Esophagus squamous epithelium (tissue), 5 donors: ENCODE results near the gene NSG2. TPM values are rescaled to one million over a fixed set of nuclear protein-coding genes. Genes with fewer than 3 reads are reported as not detected.

Experiments
- DNase-seq: peaks from one replicate; lab custom pipeline; 2025; lab: John Stamatoyannopoulos, UW
- H3K27ac ChIP-seq, 4 donors: fragments of 200-600 bp; sonication (generic); one replicate each; pipeline ENCODE4 v1.5.1; 2016 to 2019; ENCODE audit warnings: mild to moderate bottlenecking in 1 of 4
- H3K27me3 ChIP-seq, 4 donors: fragments of 200-600 bp; sonication (generic); 1 replicate in 3 of 4; 2 replicates in 1 of 4; pipeline versions ENCODE4 v1.5.1 to v1.6.0; 2017 to 2021; ENCODE audit warnings: antibody characterized with exemption in 1 of 4
- H3K36me3 ChIP-seq, 3 donors: fragments of 200-600 bp; sonication (generic); one replicate each; pipeline ENCODE4 v1.5.1; 2016 to 2019
- H3K4me1 ChIP-seq, 3 donors: fragments of 200-600 bp; sonication (generic); one replicate each; pipeline ENCODE4 v1.5.1; 2017 to 2019
- H3K4me3 ChIP-seq, 4 donors: fragments of 200-600 bp; sonication (generic); 1 replicate in 3 of 4; 2 replicates in 1 of 4; pipeline ENCODE4 v1.5.1; 2016 to 2019; ENCODE audit warnings: mild to moderate bottlenecking in 2 of 4, moderate library complexity in 1 of 4
- H3K9me3 ChIP-seq, 3 donors: fragments of 200-600 bp; sonication (generic); one replicate each; pipeline ENCODE4 v1.5.1; 2016 to 2019
- POLR2A ChIP-seq, 4 donors: fragments of 450-650 bp; IDR thresholded peaks; one replicate each; pipeline ENCODE4 v1.6.1; 2017; ENCODE audit warnings: antibody characterized with exemption in 4 of 4, mild to moderate bottlenecking in 4 of 4, moderate library complexity in 3 of 4
- WGBS, 2 donors: methylation state at CpG; one replicate each; pipeline ENCODE4 v1.1.5; 2018; 5-methylcytosine and 5-hydroxymethylcytosine counted together
- intact Hi-C: fragments of 100-400 bp; cut with DNase I; formaldehyde crosslinking; loops from one replicate; pipeline ENCODE4 v1.15.0; 2022
- total RNA-seq, 4 donors: library from RNA; depleted of rRNA; stranded (reverse); fragments of >200 nt; gene quantifications; one replicate each; pipeline ENCODE4 v1.1.0, GENCODE V29; 2016
- TF ChIP-seq, protein P1 (sequence below), 6 experiments: fragments of 450-650 bp in 4 of 6; fragments of 200-600 bp in 2 of 6; sonication (generic) in 2 of 6; IDR thresholded peaks; one replicate each; pipeline ENCODE4 v1.5.1; 2016 to 2019; ENCODE audit warnings: antibody characterized with exemption in 6 of 6, mild to moderate bottlenecking in 4 of 6, moderate library complexity in 4 of 6
- donor health status: DM: yes; HTN: yes; CAD: no.

Gene NSG2
- total RNA-seq, 4 donors from 2014 or later, result not detected

DNA sequence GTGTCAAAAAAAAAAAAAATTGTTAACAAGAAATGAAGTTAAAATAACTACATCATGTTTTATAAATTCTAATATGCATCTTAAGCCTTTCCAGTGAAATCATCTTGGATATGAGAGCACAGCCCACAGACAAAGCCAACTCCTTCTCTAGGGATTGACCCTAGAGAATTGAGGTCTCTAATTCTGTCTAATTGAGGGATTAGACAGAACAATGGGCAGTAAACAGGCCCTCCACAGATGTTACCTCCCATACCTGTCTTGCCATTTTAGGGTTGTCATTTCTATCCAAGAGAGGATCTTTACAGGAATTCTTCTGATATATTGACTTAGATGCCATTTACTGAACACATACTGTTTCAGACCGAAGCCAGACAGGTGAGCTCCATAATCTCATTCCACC, 42.3 kb downstream of the NSG2 start:
- no peak overlapping the region for H3K4me3 ChIP-seq
- TF ChIP-seq, protein P1, sequence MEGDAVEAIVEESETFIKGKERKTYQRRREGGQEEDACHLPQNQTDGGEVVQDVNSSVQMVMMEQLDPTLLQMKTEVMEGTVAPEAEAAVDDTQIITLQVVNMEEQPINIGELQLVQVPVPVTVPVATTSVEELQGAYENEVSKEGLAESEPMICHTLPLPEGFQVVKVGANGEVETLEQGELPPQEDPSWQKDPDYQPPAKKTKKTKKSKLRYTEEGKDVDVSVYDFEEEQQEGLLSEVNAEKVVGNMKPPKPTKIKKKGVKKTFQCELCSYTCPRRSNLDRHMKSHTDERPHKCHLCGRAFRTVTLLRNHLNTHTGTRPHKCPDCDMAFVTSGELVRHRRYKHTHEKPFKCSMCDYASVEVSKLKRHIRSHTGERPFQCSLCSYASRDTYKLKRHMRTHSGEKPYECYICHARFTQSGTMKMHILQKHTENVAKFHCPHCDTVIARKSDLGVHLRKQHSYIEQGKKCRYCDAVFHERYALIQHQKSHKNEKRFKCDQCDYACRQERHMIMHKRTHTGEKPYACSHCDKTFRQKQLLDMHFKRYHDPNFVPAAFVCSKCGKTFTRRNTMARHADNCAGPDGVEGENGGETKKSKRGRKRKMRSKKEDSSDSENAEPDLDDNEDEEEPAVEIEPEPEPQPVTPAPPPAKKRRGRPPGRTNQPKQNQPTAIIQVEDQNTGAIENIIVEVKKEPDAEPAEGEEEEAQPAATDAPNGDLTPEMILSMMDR (IDR thresholded peaks at IDR 0.05), result no peak
- no peak for TF ChIP-seq POLR2A (IDR thresholded peaks at IDR 0.05)
- no peak for DNase-seq
- no peaks in the 10 kb centered on the region for H3K36me3 ChIP-seq
- peaks cover 0 to 47% (median 0%) of the 10 kb centered on the region in 4 donors for H3K27me3 ChIP-seq
- no peaks in the 10 kb centered on the region for H3K9me3 ChIP-seq
- intact Hi-C loops, result no loop called here
- H3K4me1 ChIP-seq, result peaks cover 0 to 10% (median 0%) of the 10 kb centered on the region in 3 donors
- H3K27ac ChIP-seq, result no peak overlapping the region
- WGBS, 2 donors, result 82 to 90% methylated on average over 1 of the region's 1 CpG

- H3K4me1 ChIP-seq, result peaks cover 0 to 10% (median 0%) of the 10 kb centered on the region in 3 donors
- TF ChIP-seq, protein P1 (IDR thresholded peaks at IDR 0.05), result no peak
- TF ChIP-seq POLR2A (IDR thresholded peaks at IDR 0.05), result no peak
- intact Hi-C loops, result no loop called here
- DNase-seq, result no peak
- H3K4me3 ChIP-seq, result no peak overlapping the region
- no peak overlapping the region for H3K27ac ChIP-seq
- 72 to 74% methylated on average over 10 of the region's 10 CpGs for WGBS, 2 donors
- peaks cover 0 to 41% (median 0%) of the 10 kb centered on the region in 4 donors for H3K27me3 ChIP-seq
- no peaks in the 10 kb centered on the region for H3K9me3 ChIP-seq
- no peaks in the 10 kb centered on the region for H3K36me3 ChIP-seq
Measured at GRCh38 chr5:174090129-174090528, 44.6 kb downstream of the NSG2 start.

GRCh38 chr5:174093123-174093522, 47.6 kb downstream of the NSG2 start:
- 72 to 80% methylated on average over 1 to 5 of the region's 5 CpGs for WGBS, 2 donors
- no peaks in the 10 kb centered on the region for H3K36me3 ChIP-seq
- TF ChIP-seq, protein P1 (IDR thresholded peaks at IDR 0.05), result no peak
- TF ChIP-seq POLR2A (IDR thresholded peaks at IDR 0.05), result no peak
- no peak overlapping the region for H3K27ac ChIP-seq
- H3K4me1 ChIP-seq, result peaks cover 0 to 10% (median 0%) of the 10 kb centered on the region in 3 donors
- H3K27me3 ChIP-seq, result peaks cover 0 to 55% (median 0%) of the 10 kb centered on the region in 4 donors
- no peak for DNase-seq
- no peaks in the 10 kb centered on the region for H3K9me3 ChIP-seq
- H3K4me3 ChIP-seq, result no peak overlapping the region
- intact Hi-C loops, result no loop called here

GRCh38 chr5:174094857-174095606, 49.5 kb downstream of the NSG2 start:
- 66 to 86% methylated on average over 10 of the region's 10 CpGs for WGBS, 2 donors
- H3K4me3 ChIP-seq, result no peak overlapping the region
- H3K27me3 ChIP-seq, result peaks cover 0 to 36% (median 0%) of the 10 kb centered on the region in 4 donors
- H3K27ac ChIP-seq, result no peak overlapping the region
- peaks cover 0 to 10% (median 0%) of the 10 kb centered on the region in 3 donors for H3K4me1 ChIP-seq
- DNase-seq, result no peak
- no peaks in the 10 kb centered on the region for H3K9me3 ChIP-seq
- intact Hi-C loops, result no loop called here
- TF ChIP-seq, protein P1 (IDR thresholded peaks at IDR 0.05), result no peak
- TF ChIP-seq POLR2A (IDR thresholded peaks at IDR 0.05), result no peak
- H3K36me3 ChIP-seq, result no peaks in the 10 kb centered on the region

DNA sequence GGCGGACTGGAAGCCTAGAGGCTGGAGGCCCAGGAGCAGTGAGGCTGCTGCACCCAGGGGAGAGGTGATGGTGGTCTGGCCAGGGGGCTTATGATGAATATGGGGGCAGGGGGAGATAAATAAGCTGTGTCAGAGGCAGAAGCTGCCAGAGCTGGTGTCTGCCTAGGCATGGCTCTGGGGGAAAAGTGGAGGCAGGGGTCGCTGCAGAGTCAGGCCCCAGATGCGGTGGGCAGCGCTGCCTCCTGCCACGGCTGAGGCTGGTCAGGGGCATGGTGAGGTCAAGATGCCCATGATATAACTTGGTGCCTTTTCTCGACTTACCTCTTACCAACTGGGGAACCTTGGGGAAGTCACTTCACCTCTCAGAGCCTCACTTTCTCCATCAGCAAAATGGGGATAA, 51.1 kb downstream of the NSG2 start:
- peaks cover 0 to 6% (median 0%) of the 10 kb centered on the region in 3 donors for H3K4me1 ChIP-seq
- H3K27me3 ChIP-seq, result peaks cover 0 to 28% (median 0%) of the 10 kb centered on the region in 4 donors
- WGBS, 2 donors, result 76 to 86% methylated on average over 4 to 6 of the region's 6 CpGs
- H3K9me3 ChIP-seq, result no peaks in the 10 kb centered on the region
- H3K4me3 ChIP-seq, result no peak overlapping the region
- intact Hi-C loops, result no loop called here
- no peak for TF ChIP-seq POLR2A (IDR thresholded peaks at IDR 0.05)
- no peaks in the 10 kb centered on the region for H3K36me3 ChIP-seq
- no peak for DNase-seq
- H3K27ac ChIP-seq, result no peak overlapping the region
